GM12878 (cell line): Measurements from ENCODE around the gene LAMP1. TPM values are rescaled to one million over a fixed set of nuclear protein-coding genes. Genes with fewer than 3 reads are reported as not detected.

Experiments
- ATAC-seq: fragments of 200-7000 bp; cut with Tn5 transposase; 3 replicates; pipeline ENCODE4 v1.9.1; 2020; ENCODE audit warnings: mild to moderate bottlenecking, moderate library complexity
- BruUV-seq: library from RNA; stranded (reverse); fragments of 400-500 nt; replicated peaks from 2 replicates; lab custom pipeline; 2021; lab: Mats Ljungman, UMichigan
- CTCF ChIA-PET: fragments of 300-600 bp; sonication (Branson Sonifier 250); formaldehyde crosslinking; extraction: SDS; loops from one replicate; lab custom pipeline; 2021; ENCODE audit warnings: inconsistent platforms; lab: Yijun Ruan, JAX
- POLR2A ChIA-PET: fragments of 350-600 bp; formaldehyde crosslinking; extraction: SDS; loops from one replicate; lab custom pipeline; 2021; ENCODE audit warnings: inconsistent platforms; lab: Charles Lee
- RAD21 ChIA-PET: fragments of 300-600 bp; sonication (Branson Sonifier 250); formaldehyde crosslinking; loops from one replicate; lab custom pipeline; 2023; ENCODE audit warnings: antibody characterized with exemption; ENCODE audit not compliant: unreplicated experiment; lab: Charles Lee
- SMC1A ChIA-PET: fragments of 300-600 bp; sonication (Branson Sonifier 250); formaldehyde crosslinking; loops from one replicate; lab custom pipeline; 2023; ENCODE audit not compliant: unreplicated experiment, uncharacterized antibody; lab: Charles Lee
- DNase-seq: peaks from one replicate; pipeline ENCODE4 v3.0.0-alpha.2; 2011; ENCODE audit warnings: low read depth, low spot score
- FAIRE-seq: peaks from 3 replicates; lab custom pipeline; 2011; peaks lifted over from hg19 to GRCh38; lab: Jason Lieb, UNC
- H2AFZ ChIP-seq: 2 replicates; pipeline ENCODE4 v1.6.0; 2011; ENCODE audit warnings: low read depth, low read length, control low read depth; ENCODE audit not compliant: control insufficient read depth
- H3K27ac ChIP-seq: 2 replicates; pipeline ENCODE4 v1.5.1; 2011; ENCODE audit warnings: control low read depth; ENCODE audit not compliant: control insufficient read depth, insufficient read depth
- H3K27me3 ChIP-seq, 2 experiments: replicated peaks in 1 of 2; 2 replicates each; pipeline versions ENCODE4 v1.6.0 to v1.6.1; 2011; ENCODE audit warnings: low read length in 1 of 2; ENCODE audit not compliant: control insufficient read depth in 2 of 2, insufficient read depth in 2 of 2
- H3K36me3 ChIP-seq, 2 experiments: 2 replicates each; pipeline ENCODE4 v1.5.1; 2011; ENCODE audit warnings: low read length in 1 of 2; ENCODE audit not compliant: control insufficient read depth in 2 of 2, insufficient read depth in 2 of 2
- H3K4me1 ChIP-seq: 2 replicates; pipeline ENCODE4 v1.6.1; 2011; ENCODE audit warnings: mild to moderate bottlenecking, low read length, moderate library complexity, mixed read lengths; ENCODE audit not compliant: control insufficient read depth, insufficient read depth
- H3K4me2 ChIP-seq: 2 replicates; pipeline ENCODE4 v1.6.0; 2011; ENCODE audit warnings: control low read depth; ENCODE audit not compliant: control insufficient read depth, insufficient read depth
- H3K4me3 ChIP-seq: fragments of 200-600 bp; sonication (generic); 2 replicates; pipeline ENCODE4 v1.5.1; 2016
- H3K79me2 ChIP-seq: 2 replicates; pipeline ENCODE4 v1.6.0; 2011; ENCODE audit warnings: low read length; ENCODE audit not compliant: control insufficient read depth, insufficient read depth
- H3K9ac ChIP-seq: 2 replicates; pipeline ENCODE4 v1.8.0; 2011; ENCODE audit warnings: low read length, control low read depth, mixed read lengths; ENCODE audit not compliant: control insufficient read depth, insufficient read depth
- H3K9me3 ChIP-seq: replicated peaks from 3 replicates; pipeline ENCODE4 v1.5.1; 2011; ENCODE audit warnings: mild to moderate bottlenecking, low read length; ENCODE audit not compliant: control insufficient read depth, insufficient read depth
- H4K20me1 ChIP-seq: 2 replicates; pipeline ENCODE4 v1.6.0; 2011; ENCODE audit not compliant: control insufficient read depth, insufficient read depth
- ATF2 ChIP-seq: IDR thresholded peaks from 2 replicates; pipeline ENCODE4 v1.6.1; 2012; ENCODE audit warnings: low read length, inconsistent platforms
- CEBPB ChIP-seq, 2 experiments: fragments of 150-350 bp in 1 of 2; IDR thresholded peaks; 2 replicates each; pipeline ENCODE4 v1.6.1; 2012 to 2014; ENCODE audit warnings: low read depth in 2 of 2, low read length in 2 of 2, borderline replicate concordance in 1 of 2, inconsistent platforms in 1 of 2
- CHD1 ChIP-seq: IDR thresholded peaks from 2 replicates; pipeline ENCODE4 v1.6.1; 2012; ENCODE audit warnings: low read depth, low read length, improper control_type of control experiment
- E2F4 ChIP-seq: IDR thresholded peaks from 2 replicates; pipeline ENCODE4 v1.6.1; 2012; ENCODE audit warnings: low read depth, low read length, improper control_type of control experiment
- FOXM1 ChIP-seq: IDR thresholded peaks from 2 replicates; pipeline ENCODE4 v1.6.1; 2012; ENCODE audit warnings: low read depth, mild to moderate bottlenecking, inconsistent platforms, low read length, moderate library complexity
- HDAC6 ChIP-seq: fragments of 200-600 bp; sonication (generic); IDR thresholded peaks from one replicate; pipeline ENCODE4 v1.8.0; 2017; ENCODE audit warnings: antibody characterized with exemption; ENCODE audit not compliant: unreplicated experiment
- SP1 ChIP-seq: IDR thresholded peaks from one replicate; pipeline ENCODE4 v1.6.1; 2011; ENCODE audit warnings: low read depth, low read length
- SPI1 ChIP-seq: IDR thresholded peaks from 2 replicates; pipeline ENCODE4 v1.6.1; 2011; ENCODE audit warnings: low read depth, mild to moderate bottlenecking, low read length, moderate library complexity, borderline replicate concordance; ENCODE audit not compliant: insufficient read depth
- SUZ12 ChIP-seq: fragments of 200-600 bp; sonication (generic); IDR thresholded peaks from one replicate; pipeline ENCODE4 v1.6.1; 2018; ENCODE audit warnings: antibody characterized with exemption, mild to moderate bottlenecking; ENCODE audit not compliant: unreplicated experiment
- WGBS: methylation state at CpG from one replicate; pipeline ENCODE4 v1.1.6; 2016; ENCODE audit warnings: low lambda C conversion rate; ENCODE audit not compliant: insufficient replicate concordance, insufficient coverage; ENCODE audit errors: missing lambda C conversion rate; 5-methylcytosine and 5-hydroxymethylcytosine counted together
- in situ Hi-C: fragments of 300-500 bp; cut with MboI; formaldehyde crosslinking; loops from 9 replicates; pipeline ENCODE4 v1.14.3; 2018; ENCODE audit warnings: mixed read lengths
- intact Hi-C: fragments of 100-400 bp; cut with micrococcal nuclease; formaldehyde crosslinking; loops from one replicate; pipeline ENCODE4 v1.14.2; 2022; ENCODE audit not compliant: unreplicated experiment
- polyA plus RNA-seq, 11 experiments: library from polyadenylated mRNA; depleted of rRNA in 4 of 11; unstranded in 6 of 11; stranded (reverse) in 5 of 11; fragments of >200 nt; fragmentation: Nextera tagmentation in 4 of 11; fragmentation: Illumina TruSeq in 1 of 11; extraction: Ambion mirVana in 4 of 11; extraction: Trizol in 1 of 11; gene quantifications; 1 replicate in 1 of 11; 2 replicates in 10 of 11; pipeline versions ENCODE4 v1.2.1 to v1.2.3, GENCODE V29; 2011 to 2016; ENCODE audit warnings: inconsistent platforms in 2 of 11, missing spikeins in 2 of 11, low read depth in 1 of 11
- total RNA-seq, 4 experiments: library from RNA; depleted of rRNA in 3 of 4; stranded (reverse); fragments of >200 nt in 3 of 4; fragmentation: Illumina TruSeq in 1 of 4; extraction: Trizol in 1 of 4; gene quantifications; 2 replicates each; pipeline versions ENCODE4 v1.2.1 to v1.2.3, GENCODE V29; 2013 to 2021
- TF ChIP-seq, protein P1 (sequence below): fragments of 450-650 bp; formaldehyde crosslinking; IDR thresholded peaks from 2 replicates; pipeline ENCODE4 v1.5.0; 2022; ENCODE audit warnings: mild to moderate bottlenecking, missing genetic modification characterization

Gene LAMP1
- total and polyA plus RNA-seq, 10 of the 15 experiments (the other 5 are each of a cell fraction or from before 2014, with no cell fraction given) = 2.5 to 83.0 (median 32.7) TPM

GRCh38 chr13:113272701-113273181 lies 24.3 kb upstream of the LAMP1 start:
- Histone ChIP-seq H3K4me2 (no peak overlapping the region), H3K4me3 (no peak overlapping the region), H4K20me1 (no peaks in the 10 kb centered on the region), H3K79me2 (no peaks in the 10 kb centered on the region), H3K9ac (no peak overlapping the region), H3K36me3 (no peaks in the 10 kb centered on the region), H3K4me1 (no peaks in the 10 kb centered on the region), H3K9me3 (no peaks in the 10 kb centered on the region), H3K27ac (no peak overlapping the region), H3K27me3 (no peaks in the 10 kb centered on the region), H2AFZ (no peak overlapping the region)
- ATAC-seq = no peak
- ChIA-PET POLR2A (no interaction called here), SMC1A (no interaction called here), CTCF (no interaction called here), RAD21 (no interaction called here)
- TF ChIP-seq HDAC6 = no peak
- no peak for FAIRE-seq
- in situ Hi-C loops = no loop called here
- intact Hi-C loops = no loop called here
- no TSS peak for BruUV-seq
- no peak for DNase-seq
- 81% methylated on average over 10 of the region's 10 CpGs for WGBS

- Histone ChIP-seq H3K79me2 (no peaks in the 10 kb centered on the region), H3K27ac (no peak overlapping the region), H3K4me3 (no peak overlapping the region), H3K4me2 (no peak overlapping the region), H3K36me3 (no peaks in the 10 kb centered on the region), H3K9me3 (no peaks in the 10 kb centered on the region), H3K9ac (no peak overlapping the region), H2AFZ (no peak overlapping the region), H4K20me1 (no peaks in the 10 kb centered on the region), H3K27me3 (no peaks in the 10 kb centered on the region), H3K4me1 (no peaks in the 10 kb centered on the region)
- FAIRE-seq (no peak), DNase-seq (no peak), ATAC-seq (no peak)
- ChIA-PET CTCF (interaction anchor here (1.2 kb wide), 1 partner anchor 120 kb away, joined by 4 read pairs; no protein-coding TSS in a partner anchor), POLR2A (no interaction called here), RAD21 (no interaction called here), SMC1A (no interaction called here)
- WGBS = 94% methylated on average over 6 of the region's 6 CpGs
- no peak for TF ChIP-seq ATF2
- no peak for TF ChIP-seq SUZ12
- TF ChIP-seq SP1 = no peak
- no peak for TF ChIP-seq CEBPB (IDR thresholded peaks at IDR 0.05; ENCODE audit: borderline replicate concordance in 1 of 2, low read depth in 2 of 2, low read length in 2 of 2)
- TF ChIP-seq, protein P1, sequence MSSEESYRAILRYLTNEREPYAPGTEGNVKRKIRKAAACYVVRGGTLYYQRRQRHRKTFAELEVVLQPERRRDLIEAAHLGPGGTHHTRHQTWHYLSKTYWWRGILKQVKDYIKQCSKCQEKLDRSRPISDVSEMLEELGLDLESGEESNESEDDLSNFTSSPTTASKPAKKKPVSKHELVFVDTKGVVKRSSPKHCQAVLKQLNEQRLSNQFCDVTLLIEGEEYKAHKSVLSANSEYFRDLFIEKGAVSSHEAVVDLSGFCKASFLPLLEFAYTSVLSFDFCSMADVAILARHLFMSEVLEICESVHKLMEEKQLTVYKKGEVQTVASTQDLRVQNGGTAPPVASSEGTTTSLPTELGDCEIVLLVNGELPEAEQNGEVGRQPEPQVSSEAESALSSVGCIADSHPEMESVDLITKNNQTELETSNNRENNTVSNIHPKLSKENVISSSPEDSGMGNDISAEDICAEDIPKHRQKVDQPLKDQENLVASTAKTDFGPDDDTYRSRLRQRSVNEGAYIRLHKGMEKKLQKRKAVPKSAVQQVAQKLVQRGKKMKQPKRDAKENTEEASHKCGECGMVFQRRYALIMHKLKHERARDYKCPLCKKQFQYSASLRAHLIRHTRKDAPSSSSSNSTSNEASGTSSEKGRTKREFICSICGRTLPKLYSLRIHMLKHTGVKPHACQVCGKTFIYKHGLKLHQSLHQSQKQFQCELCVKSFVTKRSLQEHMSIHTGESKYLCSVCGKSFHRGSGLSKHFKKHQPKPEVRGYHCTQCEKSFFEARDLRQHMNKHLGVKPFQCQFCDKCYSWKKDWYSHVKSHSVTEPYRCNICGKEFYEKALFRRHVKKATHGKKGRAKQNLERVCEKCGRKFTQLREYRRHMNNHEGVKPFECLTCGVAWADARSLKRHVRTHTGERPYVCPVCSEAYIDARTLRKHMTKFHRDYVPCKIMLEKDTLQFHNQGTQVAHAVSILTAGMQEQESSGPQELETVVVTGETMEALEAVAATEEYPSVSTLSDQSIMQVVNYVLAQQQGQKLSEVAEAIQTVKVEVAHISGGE (CRISPR knock-in tag) = no peak
- TF ChIP-seq FOXM1 = no peak
- no peak for TF ChIP-seq SPI1
- TF ChIP-seq CHD1 = no peak
- no peak for TF ChIP-seq E2F4
- no TSS peak for BruUV-seq
- in situ Hi-C loops = no loop called here
- intact Hi-C loops = no loop called here
These were observed 23.7 kb upstream of the LAMP1 start for GRCh38 chr13:113273321-113273720.
